LNCAP (cell line): ENCODE measurements around the gene OTULIN.

Experiments used
- TF ChIP-seq, protein P1 (sequence below): fragments of 450-650 bp; IDR thresholded peaks from 2 replicates; pipeline ENCODE4 v1.5.1; 2017; ENCODE audit warnings: mild to moderate bottlenecking

Gene OTULIN

DNA sequence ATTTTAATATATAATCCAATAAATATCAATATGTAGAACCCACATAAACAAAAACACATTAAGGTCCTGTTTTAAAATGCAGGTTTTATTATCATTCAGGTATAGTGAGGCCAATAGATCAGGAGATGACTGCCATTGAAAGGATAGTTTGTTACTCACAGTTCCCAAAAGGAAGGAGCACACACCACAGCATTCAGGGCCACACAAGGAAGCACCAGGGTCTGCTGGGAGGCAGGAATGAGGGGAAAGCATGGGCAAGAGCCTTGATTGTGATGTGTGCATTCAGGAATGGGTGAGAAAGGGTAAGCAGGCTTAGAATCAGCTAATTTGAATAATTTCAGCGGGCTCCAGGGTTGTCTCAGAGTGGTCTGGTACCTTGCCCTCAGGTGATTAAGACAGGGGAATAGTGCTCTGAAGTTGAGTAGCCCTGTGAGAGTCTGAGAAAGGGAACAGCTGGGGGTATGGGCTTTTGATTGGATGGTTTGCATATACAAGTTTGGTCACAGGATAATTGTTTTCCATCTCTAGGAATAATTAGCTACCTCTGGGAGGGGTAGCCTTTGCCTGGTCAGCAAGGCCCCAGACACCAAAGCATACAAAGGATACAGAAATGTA lies 19.8 kb upstream of the OTULIN start:
- TF ChIP-seq, protein P1, sequence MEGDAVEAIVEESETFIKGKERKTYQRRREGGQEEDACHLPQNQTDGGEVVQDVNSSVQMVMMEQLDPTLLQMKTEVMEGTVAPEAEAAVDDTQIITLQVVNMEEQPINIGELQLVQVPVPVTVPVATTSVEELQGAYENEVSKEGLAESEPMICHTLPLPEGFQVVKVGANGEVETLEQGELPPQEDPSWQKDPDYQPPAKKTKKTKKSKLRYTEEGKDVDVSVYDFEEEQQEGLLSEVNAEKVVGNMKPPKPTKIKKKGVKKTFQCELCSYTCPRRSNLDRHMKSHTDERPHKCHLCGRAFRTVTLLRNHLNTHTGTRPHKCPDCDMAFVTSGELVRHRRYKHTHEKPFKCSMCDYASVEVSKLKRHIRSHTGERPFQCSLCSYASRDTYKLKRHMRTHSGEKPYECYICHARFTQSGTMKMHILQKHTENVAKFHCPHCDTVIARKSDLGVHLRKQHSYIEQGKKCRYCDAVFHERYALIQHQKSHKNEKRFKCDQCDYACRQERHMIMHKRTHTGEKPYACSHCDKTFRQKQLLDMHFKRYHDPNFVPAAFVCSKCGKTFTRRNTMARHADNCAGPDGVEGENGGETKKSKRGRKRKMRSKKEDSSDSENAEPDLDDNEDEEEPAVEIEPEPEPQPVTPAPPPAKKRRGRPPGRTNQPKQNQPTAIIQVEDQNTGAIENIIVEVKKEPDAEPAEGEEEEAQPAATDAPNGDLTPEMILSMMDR = no peak

DNA sequence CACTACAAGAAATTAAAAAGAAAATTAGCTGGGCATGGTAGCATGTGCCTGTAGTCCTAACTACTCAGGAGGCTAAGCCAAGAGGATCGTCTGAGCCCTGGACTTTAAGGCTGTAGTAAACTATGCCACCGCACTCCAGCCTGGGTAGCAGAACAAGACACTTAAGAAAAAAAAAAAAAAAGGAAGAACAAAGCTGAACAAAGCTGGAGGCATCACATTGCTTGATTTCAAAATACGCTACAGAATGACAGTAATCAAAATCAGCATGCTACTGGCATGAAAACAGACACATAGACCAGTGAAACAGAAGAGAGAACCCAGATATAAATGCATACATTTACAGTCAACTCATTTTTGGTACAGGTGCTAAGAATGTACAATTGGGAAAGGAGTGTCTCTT lies 14.5 kb upstream of the OTULIN start:
- TF ChIP-seq, protein P1 = no peak

DNA sequence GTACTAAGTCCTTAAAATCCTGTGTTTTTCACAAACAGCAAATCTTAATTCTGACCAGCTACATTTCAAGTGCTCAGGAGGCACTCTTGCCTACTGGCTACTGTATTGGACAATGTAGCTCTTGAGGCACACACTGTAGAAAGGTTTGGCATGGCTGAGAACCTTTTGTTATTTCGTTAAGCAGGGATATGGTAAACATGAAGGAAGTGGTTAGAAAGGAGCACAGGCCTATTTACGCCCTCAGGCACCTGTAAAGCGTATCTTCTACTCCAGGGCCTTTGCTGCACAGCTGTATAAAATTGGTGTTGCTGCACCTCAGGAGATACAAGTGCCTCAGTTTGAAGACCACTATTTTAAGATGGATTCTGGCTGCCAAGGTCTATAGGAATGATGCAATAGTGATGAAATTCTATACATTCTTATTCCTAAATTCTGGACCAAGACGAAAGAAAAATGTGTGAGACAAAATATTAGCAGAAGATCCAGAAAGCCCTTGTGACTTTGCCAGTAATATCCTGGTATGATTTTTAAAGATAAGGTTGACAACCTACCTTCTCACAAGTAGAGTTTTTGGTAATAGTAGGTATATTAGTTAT lies 9.3 kb upstream of the OTULIN start:
- TF ChIP-seq, protein P1 = no peak

DNA sequence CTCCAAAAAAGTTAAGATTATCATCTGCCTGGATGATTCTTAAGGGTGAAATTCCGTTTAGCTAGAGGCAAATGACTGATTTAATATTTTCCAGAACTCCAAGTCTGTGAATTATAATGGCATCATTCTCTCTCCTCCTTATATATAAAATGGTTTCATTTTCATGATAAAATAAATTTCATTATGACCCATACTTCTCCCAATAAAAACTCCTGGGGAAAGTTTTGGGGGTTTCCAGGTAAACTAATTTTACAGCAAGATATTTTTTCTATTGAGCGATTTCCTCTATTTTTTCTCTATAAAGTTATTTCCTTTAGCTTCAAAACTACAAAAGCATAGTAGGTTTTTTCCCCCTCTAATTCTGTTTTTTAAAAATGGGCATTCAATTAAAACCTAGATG lies 7.6 kb upstream of the OTULIN start:
- TF ChIP-seq, protein P1 = no peak

DNA sequence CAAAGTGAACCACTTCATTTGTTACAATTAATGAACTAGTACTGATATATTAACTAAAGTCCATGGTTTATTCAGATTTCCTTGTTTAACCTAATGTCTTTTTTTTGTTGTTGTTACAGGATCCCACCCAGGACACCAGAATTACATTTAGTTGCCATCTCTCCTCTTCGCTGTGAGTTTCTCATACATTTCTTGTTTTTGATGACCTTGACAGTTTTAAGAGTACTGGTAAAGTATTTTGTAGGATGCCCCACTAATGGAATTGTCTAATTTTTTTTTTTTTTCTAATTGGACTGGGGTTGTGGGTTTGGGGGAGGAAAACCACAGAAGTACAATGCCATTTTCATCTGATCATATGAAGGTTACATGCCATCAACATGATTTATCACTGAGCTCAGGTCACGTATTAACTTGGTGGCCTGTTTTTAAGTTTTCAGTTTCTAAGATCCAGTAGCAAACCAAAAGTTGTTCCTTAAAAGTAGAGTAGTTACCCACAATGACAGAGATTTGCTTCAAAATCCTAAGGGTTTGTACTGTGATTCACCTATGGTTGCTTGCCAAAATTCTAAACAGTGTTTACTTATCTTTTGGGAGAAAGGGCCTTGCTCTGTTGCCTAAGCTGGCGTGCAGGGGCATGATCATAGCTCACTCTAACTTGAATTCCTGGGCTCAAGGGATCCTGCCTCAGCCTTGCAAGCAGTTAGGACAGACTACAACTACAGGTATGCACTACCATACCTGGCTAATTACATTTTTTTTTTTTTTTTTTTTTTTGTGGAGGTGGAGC lies 4.5 kb upstream of the OTULIN start:
- TF ChIP-seq, protein P1 = no peak

DNA sequence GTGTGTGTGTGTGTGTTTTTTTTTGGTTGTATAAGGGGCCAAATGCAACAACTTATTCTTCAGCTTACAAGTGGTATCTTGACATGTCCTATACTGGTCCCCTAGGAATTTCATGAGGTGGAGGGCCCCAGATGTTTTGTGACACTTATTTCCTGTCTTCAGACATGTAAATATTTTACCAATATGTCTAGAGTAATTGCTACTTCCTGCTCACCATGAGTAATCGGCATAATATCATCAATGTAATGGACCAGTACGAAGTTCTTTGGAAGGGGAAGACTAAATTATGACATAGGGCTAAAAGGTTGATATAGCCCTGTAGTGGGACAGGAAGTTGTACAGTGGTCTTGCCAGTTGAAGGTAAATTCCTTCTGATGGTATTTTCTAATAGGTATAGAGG lies 3.7 kb upstream of the OTULIN start:
- TF ChIP-seq, protein P1 = no peak

DNA sequence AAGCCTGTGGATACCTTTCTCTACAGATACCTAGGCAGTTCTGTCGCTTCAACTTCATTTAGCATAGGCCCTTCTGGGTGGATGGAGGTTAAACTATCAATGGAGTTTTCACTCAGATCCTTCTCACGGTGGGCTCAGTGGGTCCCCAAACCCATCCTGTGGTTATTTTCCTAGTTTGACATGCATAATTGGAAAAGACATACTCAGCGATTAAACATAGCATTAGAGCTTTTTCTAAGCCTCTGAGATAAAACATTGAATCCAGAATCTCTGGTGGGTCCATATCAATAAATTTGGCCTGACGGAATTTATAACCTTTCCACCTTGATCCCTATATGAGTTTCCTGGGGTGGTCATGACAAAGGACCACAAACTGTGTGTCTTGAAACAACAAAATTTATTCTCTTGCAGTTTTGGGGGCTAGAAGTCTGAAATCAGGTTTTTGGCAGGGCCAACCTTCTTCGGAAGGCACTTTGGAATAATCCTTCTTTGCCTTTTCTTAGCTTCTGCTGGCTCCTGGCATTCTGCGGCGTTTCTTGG lies 1.7 kb upstream of the OTULIN start:
- TF ChIP-seq, protein P1 = no peak
